ENCODE data around the gene SLC6A3.
"Not testable (repeated sequence)": the region's sequence is repeated elsewhere in the genome, so short reads cannot be mapped to it uniquely, and the experiment has no call there.

The SLC6A3 gene

GRCh38 chr5:1477341-1477740 is 32.1 kb upstream of the SLC6A3 start:
- DNase-seq: peak; percentile 95 to 97

- no peak for DNase-seq
Observed at GRCh38 chr5:1476967-1477310, 31.7 kb upstream of the SLC6A3 start.

GRCh38 chr5:1476181-1476966 is 31.1 kb upstream of the SLC6A3 start:
- DNase-seq: no peak

- DNase-seq: not testable (repeated sequence)
Observed at GRCh38 chr5:1475544-1475900, 30.3 kb upstream of the SLC6A3 start.

- peak; percentile 26 to 46 for DNase-seq
Observed at GRCh38 chr5:1474866-1475543, 29.8 kb upstream of the SLC6A3 start.

GRCh38 chr5:1474183-1474839 is 29.1 kb upstream of the SLC6A3 start:
- DNase-seq: no peak

GRCh38 chr5:1473746-1474145 is 28.5 kb upstream of the SLC6A3 start:
- DNase-seq: no peak

- no peak for DNase-seq
Observed at GRCh38 chr5:1472964-1473628, 27.9 kb upstream of the SLC6A3 start.

- DNase-seq: no peak
Observed at GRCh38 chr5:1471997-1472963, 27.0 kb upstream of the SLC6A3 start.

- no peak for DNase-seq
Observed at GRCh38 chr5:1471240-1471853, 26.1 kb upstream of the SLC6A3 start.

GRCh38 chr5:1470762-1471211 is 25.5 kb upstream of the SLC6A3 start:
- no peak for DNase-seq

GRCh38 chr5:1468629-1469527 is 23.6 kb upstream of the SLC6A3 start:
- no peak for DNase-seq

GRCh38 chr5:1468247-1468612 is 23.0 kb upstream of the SLC6A3 start:
- no peak for DNase-seq

- DNase-seq: no peak
Observed at GRCh38 chr5:1467341-1468246, 22.4 kb upstream of the SLC6A3 start.

- no peak for DNase-seq
Observed at GRCh38 chr5:1466631-1467265, 21.5 kb upstream of the SLC6A3 start.

GRCh38 chr5:1465966-1466471 is 20.8 kb upstream of the SLC6A3 start:
- no peak for DNase-seq

- DNase-seq: no peak
Observed at GRCh38 chr5:1465117-1465516, 19.9 kb upstream of the SLC6A3 start.

- no peak for DNase-seq
Observed at GRCh38 chr5:1464511-1464910, 19.3 kb upstream of the SLC6A3 start.

GRCh38 chr5:1464096-1464446 is 18.8 kb upstream of the SLC6A3 start:
- DNase-seq: no peak
